Pancreas (tissue), 10 donors: ENCODE results near the gene RAB34. TPM values are rescaled to one million over a fixed set of nuclear protein-coding genes. Genes with fewer than 3 reads are reported as not detected.

Experiments used
- ATAC-seq, 4 donors: fragments of 200-7000 bp; cut with Tn5 transposase; one replicate each; pipeline versions ENCODE4 v1.8.0 to v1.9.1; 2020; ENCODE audit warnings: mild to moderate bottlenecking in 4 of 4, moderate library complexity in 4 of 4
- DNase-seq, 6 donors: peaks; one replicate each; pipeline ENCODE4 v3.0.0-alpha.2; 2020
- FAIRE-seq: peaks from 2 replicates; lab custom pipeline; 2012; peaks lifted over from hg19 to GRCh38; lab: Jason Lieb, UNC
- H3K27ac ChIP-seq, 4 donors: fragments of 200-600 bp; sonication (generic); 1 replicate in 3 of 4; 2 replicates in 1 of 4; pipeline versions ENCODE4 v1.5.0 to v1.8.0; 2020
- H3K27me3 ChIP-seq, 4 donors: fragments of 200-600 bp; one replicate each; pipeline ENCODE4 v1.8.0; 2021
- H3K36me3 ChIP-seq, 3 donors: fragments of 200-600 bp; sonication (generic) in 1 of 3; one replicate each; pipeline versions ENCODE4 v1.5.0 to v1.8.0; 2020 to 2021
- H3K4me1 ChIP-seq, 3 donors: fragments of 200-600 bp; one replicate each; pipeline ENCODE4 v1.8.0; 2021
- H3K4me3 ChIP-seq, 4 donors: fragments of 200-600 bp; sonication (generic) in 2 of 4; one replicate each; pipeline versions ENCODE4 v1.5.0 to v1.8.0; 2020 to 2021
- H3K9me3 ChIP-seq, 4 donors: fragments of 200-600 bp; one replicate each; pipeline ENCODE4 v1.8.0; 2021
- CTCF ChIP-seq, 4 donors: fragments of 200-600 bp; sonication (generic) in 3 of 4; IDR thresholded peaks; one replicate each; pipeline versions ENCODE4 v1.5.0 to v1.8.0; 2021; ENCODE audit warnings: antibody characterized with exemption in 4 of 4
- WGBS, 2 donors: extraction: QIAGEN DNeasy Blood & Tissue Kit; methylation state at CpG; one replicate each; pipeline ENCODE4 v1.1.7; 2013; 5-methylcytosine and 5-hydroxymethylcytosine counted together
- intact Hi-C, 3 donors: fragments of 100-400 bp; cut with DNase I; formaldehyde crosslinking; loops; one replicate each; pipeline versions ENCODE4 v1.11.1 to v1.14.2; 2022
- polyA plus RNA-seq, 2 donors: library from polyadenylated mRNA; stranded (reverse); fragments of 200-250 nt; gene quantifications; one replicate each; pipeline ENCODE4 v1.2.3, GENCODE V29; 2013
- total RNA-seq, 6 donors: library from RNA; stranded (reverse); fragmentation: NEBNext Ultra II Directional in 4 of 6; extraction: Animal tissue kit (Norgen Biotek cat#: 25700) in 4 of 6; gene quantifications; one replicate each; pipeline versions ENCODE4 v1.2.1 to v1.2.4, GENCODE V29; 2021 to 2023
- donor health status: healthy with polysubstance abuse.
- donor health status: DM: no; HTN: no; CAD: no; lungs with moderate emphysema.
- donor health status: DM: no; HTN: no; CAD: no.
- donor health status: control.
- donor health status: control.
- donor health status: Bipolar disorder and iron deficiency.
- donor health status: DM: yes; HTN: yes; CAD: no.
- donor health status: DM: no; HTN: no; CAD: no.
- donor health status: DM: no; HTN: no; CAD: no.
- donor health status: DM: yes; HTN: yes; CAD: no.

Gene RAB34
- 10 to 100 TPM in 1 of 6 donors, 1 to 10 TPM in 4, under 1 TPM in 1; 0.94 to 10.6 (median 5.3) TPM for total RNA-seq
- polyA plus RNA-seq = 10 to 100 TPM; 11.7 to 17.7 TPM

- FAIRE-seq = no peak
- WGBS, 2 donors = 28 to 42% methylated on average over 27 to 60 of the region's 60 CpGs
- Histone ChIP-seq H3K27ac (peak within 1 kb of the TSS in 3 of 4 donors; percentile 49 to 80 (median 74)), H3K4me1 (peaks cover 11 to 22% (median 18%) of the 10 kb centered on the region in 3 donors), H3K9me3 (no peaks in the 10 kb centered on the region), H3K36me3 (peaks cover 0 to 15% (median 7%) of the 10 kb centered on the region in 3 donors), H3K4me3 (peak within 1 kb of the TSS in 3 of 4 donors; percentile 7 to 39 (median 19)), H3K27me3 (no peaks in the 10 kb centered on the region)
- DNase-seq = peak in 4 of 6 donors; percentile 41 to 78 (median 55)
- peak in 2 of 4 donors; percentile 1 for ATAC-seq
- no peak for TF ChIP-seq CTCF (IDR thresholded peaks at IDR 0.05)
- intact Hi-C loops = no loop called here
Observed at GRCh38 chr17:28717578-28718332, at the start of gene RAB34. Gene RAB34 (minus strand): TSS chr17:28717868. CDS start chr17:28717266, 602 bp downstream.

- H3K36me3 ChIP-seq = no peaks in the 10 kb centered on the region
- H3K4me3 ChIP-seq = no peak overlapping the region
- no peaks in the 10 kb centered on the region for H3K9me3 ChIP-seq
- intact Hi-C loops = loop anchor here in 2 of 3 donors (5.0 to 10.0 kb wide), 2 partner anchors 140 to 142 kb away; partner anchors contain the start of gene DHRS13 (in 1 of the 2)
- ATAC-seq = no peak
- no peak for DNase-seq
- no peak overlapping the region for H3K27ac ChIP-seq
- H3K4me1 ChIP-seq = no peaks in the 10 kb centered on the region
- FAIRE-seq = no peak
- no peak for TF ChIP-seq CTCF (IDR thresholded peaks at IDR 0.05)
- WGBS, 2 donors = 81 to 82% methylated on average over 4 of the region's 4 CpGs
- H3K27me3 ChIP-seq = no peaks in the 10 kb centered on the region
Observed at GRCh38 chr17:28765038-28765437, 47.4 kb upstream of the RAB34 start.

GRCh38 chr17:28763804-28764266 lies 46.2 kb upstream of the RAB34 start:
- DNase-seq (peak in 5 of 6 donors; percentile 66 to 80 (median 77)), FAIRE-seq (no peak), ATAC-seq (peak; percentile 68 to 82 (median 77))
- H3K9me3 ChIP-seq = no peaks in the 10 kb centered on the region
- intact Hi-C loops = loop anchor here in 1 of 3 donors (10.0 kb wide), 1 partner anchor 141 kb away; the partner anchor contains the start of gene DHRS13
- peaks cover 0 to 7% (median 0%) of the 10 kb centered on the region in 3 donors for H3K36me3 ChIP-seq
- H3K27ac ChIP-seq = no peak overlapping the region
- H3K27me3 ChIP-seq = no peaks in the 10 kb centered on the region
- no peak overlapping the region for H3K4me3 ChIP-seq
- no peaks in the 10 kb centered on the region for H3K4me1 ChIP-seq
- peak; percentile 69 to 92 (median 80) for TF ChIP-seq CTCF (IDR thresholded peaks at IDR 0.05)
- WGBS, 2 donors = 45 to 46% methylated on average over 5 of the region's 5 CpGs

- no peaks in the 10 kb centered on the region for H3K9me3 ChIP-seq
- no peak overlapping the region for H3K27ac ChIP-seq
- peaks cover 0 to 12% (median 5%) of the 10 kb centered on the region in 3 donors for H3K36me3 ChIP-seq
- no peak for FAIRE-seq
- no peaks in the 10 kb centered on the region for H3K4me1 ChIP-seq
- intact Hi-C loops = loop anchor here in 1 of 3 donors (10.0 kb wide), 1 partner anchor 142 kb away; the partner anchor contains the start of gene DHRS13
- H3K27me3 ChIP-seq = no peaks in the 10 kb centered on the region
- WGBS, 2 donors = 79 to 86% methylated on average over 1 of the region's 1 CpG
- no peak overlapping the region for H3K4me3 ChIP-seq
- no peak for DNase-seq
- ATAC-seq = peak in 3 of 4 donors; percentile 5 to 16 (median 6)
- TF ChIP-seq CTCF (IDR thresholded peaks at IDR 0.05) = no peak
Observed at GRCh38 chr17:28763137-28763799, 45.6 kb upstream of the RAB34 start.
